DMS79 treated with DMSO at 0.1 percent for 48 hours (cell line): ENCODE results near the gene FAAP20.
A peak's percentile ranks its signal among the peaks of the same experiment; 100 is the strongest.

ENCODE experiments used
- DNase-seq: peaks from one replicate; lab custom pipeline; 2025; lab: John Stamatoyannopoulos, UW

Gene FAAP20

DNA sequence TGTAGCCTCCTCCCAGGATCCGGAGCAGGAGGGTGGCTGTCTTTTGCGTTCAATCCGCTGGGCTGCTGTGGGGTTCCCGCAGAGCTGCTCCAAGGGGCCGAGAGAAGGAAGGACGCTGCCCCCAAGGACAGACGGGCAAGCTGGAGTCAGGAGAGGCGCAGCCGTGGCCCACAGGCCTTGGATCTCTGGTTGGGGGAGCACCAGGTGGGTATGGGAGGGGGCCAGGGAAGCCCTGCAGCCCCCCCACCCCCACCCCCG is 17.6 kb upstream of the FAAP20 start:
- DNase-seq, result no peak

DNA sequence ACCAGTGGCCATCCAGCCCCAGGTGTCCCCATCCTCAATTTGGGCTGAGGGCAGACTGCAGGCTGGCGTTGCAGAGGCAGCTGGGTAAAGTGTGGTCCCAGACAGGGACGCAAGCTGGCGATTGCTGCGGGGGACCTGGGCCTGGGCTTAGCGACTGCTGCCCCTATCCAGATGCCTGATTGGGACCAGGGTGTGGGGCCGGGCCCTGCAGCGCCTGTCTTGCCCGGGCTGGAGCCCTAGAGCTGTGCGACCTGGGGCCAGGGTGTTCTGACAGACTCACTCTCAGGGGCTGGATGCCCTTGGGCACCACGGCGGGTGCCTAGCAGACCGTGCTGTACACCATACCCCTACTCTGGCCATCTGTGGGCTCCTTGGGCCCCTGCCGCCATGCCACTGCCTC is 16.2 kb upstream of the FAAP20 start:
- DNase-seq, result no peak

DNA sequence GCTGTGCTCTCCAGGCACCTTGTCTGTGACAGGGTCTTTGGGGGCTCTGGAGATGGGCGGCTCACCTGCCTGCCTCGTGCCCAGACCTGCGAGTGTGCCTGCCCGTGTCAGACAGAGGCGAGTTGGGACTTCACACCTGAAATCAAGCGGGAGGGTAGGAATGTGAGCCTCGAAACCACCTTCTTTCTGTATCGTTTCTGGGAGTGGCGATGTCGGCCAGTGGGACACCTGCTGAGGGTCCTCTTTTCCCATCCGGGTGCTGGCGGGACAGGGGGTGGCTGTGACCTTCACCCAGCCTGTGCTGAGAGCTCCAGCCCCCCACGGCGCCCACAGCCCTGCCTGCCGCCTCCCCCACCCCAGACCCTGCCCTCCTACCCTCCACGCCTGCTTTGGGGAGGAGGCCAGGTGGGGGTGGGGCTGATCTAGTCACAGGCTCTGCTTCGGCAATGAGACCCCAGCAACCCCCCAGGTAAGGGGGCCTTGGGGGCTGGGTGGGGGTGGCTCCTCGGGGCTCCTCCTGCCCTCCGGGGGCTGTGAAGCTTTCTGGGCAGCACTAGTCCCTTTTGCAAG is 15.6 kb upstream of the FAAP20 start:
- DNase-seq, result no peak

DNA sequence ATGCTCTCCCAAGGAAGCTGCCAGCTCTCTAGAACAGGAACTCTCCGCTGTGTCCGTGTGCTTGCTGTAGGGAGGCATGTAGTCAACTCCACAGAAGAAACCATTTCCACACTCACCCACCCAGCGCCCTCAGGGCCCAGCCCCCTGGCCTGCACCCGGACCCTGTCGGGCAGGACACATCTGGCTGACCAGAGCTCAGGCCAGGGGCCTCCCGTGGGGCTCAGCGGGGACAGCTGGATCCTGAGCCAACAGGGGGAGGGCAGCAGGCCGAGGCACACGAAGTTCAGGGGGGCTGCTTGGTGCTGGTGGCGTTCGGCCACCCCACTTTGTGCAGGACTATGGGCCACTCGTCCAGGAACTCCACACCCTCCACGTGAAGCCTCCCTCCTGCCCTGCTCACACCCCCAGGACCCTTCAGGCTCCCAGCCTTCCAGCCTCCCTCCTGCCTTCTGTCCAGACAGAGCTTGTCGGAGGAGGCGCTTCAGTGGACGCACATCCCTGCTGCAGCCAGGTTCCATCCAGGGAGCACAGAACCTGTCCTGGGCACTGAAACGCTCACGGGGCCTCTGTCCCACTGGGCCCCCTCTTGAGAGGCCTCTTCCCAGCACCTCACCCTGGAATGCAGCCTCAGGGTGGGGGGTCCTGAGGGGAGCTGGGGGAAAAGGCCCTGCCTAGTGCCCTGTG is 15.0 kb upstream of the FAAP20 start:
- DNase-seq, result no peak

DNA sequence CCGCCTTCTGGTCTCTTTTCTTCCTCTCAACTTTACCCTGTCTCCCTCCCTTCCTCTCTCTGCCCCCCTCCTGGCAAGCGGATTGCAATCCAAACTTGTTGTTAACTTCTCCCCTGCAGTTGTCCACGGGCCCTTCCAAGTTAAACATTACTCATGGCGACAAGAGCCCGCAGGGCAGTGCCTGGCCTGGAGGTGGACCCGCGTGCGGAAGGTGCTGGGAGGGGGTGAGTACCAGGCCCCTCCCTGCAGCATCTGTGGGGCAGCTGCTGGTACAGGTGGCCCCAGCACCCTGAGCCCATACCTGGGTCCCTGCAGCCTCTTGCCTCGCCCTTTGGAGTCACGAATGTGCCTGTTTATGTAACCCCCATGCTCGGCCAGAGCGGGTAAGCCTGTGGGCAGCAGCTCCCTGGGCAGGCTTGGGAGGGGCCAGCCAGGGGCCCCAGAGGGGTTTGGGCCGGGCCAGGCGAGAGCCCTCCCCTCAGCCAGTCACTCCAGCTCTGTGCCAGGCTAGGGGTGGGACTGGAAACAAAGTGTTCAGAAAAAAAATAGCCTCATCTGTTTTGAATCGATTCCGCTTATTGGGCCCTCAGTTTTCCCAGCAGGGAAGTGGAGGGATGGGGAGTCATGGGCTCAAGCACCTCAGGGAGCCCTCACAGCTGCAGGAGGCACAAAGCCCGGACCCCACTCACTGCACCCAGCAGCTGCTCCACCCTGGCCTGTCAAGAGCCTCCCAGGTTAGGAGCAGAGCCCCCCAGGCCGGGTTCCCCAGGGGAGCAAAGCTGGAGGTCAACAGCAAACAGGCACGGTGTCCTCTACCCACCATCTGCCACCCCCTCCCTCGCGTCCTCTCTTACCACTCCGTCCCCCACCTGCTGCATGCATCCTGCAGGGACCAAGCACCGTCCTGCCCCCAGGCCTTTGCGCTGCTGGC is 14.0 kb upstream of the FAAP20 start:
- DNase-seq, result no peak

DNA sequence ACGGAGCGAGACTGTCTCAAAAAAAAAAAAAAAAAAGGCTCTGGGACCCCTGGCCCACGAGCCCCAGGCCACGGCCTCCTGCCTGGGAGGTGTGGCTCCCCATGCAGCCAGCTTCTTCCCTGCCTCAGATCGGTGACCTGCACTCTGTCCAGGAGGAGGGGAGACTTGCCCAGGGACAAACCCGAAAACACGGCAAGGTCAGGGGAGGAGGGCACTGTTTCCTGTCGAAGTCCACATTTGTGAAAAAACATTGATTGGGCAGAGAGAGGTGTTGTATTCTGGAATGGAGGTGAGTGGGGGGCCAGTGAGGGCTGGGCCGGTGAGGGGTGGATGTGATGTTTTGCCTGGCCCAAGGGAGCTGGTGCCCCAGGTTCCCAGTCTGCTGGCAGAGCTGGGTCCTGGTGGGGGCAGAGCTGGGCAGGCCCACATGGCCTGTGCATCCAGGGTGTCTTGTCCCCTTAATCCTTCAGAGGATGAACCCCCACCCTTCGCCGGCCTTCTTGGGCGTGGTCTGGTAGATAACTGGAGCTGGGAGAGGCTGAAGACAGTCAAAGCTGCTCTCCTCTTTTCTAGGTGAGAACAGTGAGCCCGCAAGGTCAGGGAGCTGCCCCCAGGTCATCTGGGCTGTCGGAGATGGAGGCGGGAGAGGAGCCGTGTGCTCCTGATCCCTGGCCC is 12.4 kb upstream of the FAAP20 start:
- no peak for DNase-seq

DNA sequence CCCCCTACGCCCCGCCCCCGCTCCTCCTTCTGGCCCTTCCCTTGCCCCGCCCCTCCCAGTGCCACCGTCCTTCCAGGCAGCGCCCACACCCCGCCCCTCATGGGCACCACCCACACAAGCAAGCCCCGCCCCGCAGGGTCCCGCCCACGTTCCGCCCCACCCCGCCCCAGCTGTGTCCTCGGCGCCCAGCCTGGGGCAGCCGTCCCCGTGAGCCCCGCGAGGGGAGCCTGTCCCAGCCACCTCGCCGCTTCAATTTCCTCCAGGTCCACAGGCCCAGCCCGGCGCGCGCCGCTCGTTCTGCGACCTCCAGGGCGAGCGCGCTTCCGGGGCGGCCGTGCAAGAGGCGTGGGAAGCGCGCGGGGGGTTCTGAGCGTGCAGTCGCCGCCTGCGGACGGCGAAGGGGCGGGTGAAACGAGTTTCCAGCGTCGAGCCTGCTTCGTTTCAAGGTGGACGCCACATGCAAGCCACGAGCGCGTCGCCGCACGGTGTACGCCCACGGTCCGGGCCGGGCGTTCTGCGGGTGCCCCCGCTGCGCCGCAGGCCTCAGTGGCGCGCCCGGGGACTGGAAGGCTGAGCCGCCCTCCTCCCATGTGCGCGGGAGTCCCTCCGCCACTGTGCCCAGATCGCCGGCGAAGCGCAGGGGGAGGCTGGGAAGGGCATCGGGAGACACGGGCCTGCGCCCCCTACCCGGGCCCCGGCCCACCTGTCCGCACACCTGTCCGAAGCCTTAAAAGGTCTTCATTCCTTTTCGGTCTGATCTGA is 10.8 kb upstream of the FAAP20 start:
- DNase-seq, result peak; percentile 13

DNA sequence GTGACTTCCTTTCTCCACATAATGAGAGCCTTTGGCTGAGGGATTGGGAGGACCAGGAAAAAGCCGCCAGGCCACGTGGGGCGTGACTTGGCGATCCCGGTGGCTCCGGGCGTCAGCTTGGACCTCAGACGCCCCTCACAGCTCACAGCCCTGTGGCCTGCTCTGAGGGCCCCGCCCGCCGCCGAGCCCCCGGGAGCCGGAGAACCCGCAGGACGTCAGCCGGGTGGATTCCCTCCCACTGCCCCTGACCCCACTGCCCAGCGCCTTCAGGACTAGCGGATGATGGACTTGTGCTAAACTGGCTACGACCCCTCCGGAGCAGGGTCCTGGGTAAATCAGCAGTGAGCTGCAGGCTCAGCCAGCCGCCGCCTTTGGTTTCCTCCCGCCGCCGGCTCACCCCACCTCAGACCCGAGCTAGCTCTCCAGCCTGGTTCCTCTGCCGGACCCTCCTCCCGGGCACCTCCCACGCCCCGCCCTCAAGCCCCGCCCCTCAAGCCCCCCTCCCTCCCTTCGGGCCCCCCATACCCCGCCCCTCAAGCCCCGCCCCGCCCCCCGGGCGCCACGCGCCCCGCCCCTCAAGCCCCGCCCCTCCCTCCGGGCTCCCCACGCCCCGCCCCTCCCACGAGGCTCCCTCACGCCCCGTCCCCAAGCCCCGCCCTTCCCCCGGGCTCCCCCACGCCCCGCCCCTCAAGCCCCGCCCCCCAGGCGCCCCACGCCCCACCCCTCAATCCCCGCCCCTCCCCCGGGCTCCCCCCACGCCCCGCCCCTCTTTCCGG is 10.0 kb upstream of the FAAP20 start:
- peak; percentile 20 for DNase-seq

DNA sequence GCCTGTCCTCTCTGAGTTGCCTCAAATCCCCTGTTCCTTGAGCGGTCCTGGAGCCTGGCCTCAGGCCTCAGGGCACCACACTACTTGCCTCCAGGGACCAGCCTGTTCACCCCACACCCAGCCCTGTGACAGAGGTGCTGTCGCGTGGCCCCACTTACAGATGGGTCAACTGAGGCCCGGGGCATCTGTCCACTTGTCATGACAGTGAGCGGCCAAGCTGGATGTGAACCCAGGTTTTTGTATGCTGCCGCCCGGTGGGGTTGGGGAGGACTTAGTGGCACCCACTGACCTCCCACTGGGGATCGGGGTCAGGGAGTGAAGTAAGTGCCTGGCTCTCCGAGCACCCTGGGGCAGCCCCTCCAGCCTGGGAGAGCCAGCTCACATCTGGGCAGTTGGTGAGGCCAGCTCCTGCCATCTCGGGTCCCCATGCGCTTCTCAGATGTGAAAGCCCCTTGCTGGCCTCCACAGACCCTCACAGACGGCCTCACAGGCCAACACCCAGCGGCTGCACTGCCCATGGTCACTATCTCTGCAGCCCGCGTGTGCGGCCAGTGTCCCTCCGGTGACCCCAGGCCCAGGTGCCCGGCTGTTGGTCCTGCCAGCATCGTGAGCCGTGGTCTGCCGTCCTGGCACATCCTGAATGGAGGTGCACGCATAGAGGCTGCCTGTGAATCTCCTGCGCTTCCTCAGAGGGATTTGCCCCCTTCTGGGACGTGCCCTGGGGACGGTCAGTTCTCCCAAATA is 9.3 kb upstream of the FAAP20 start:
- no peak for DNase-seq

DNA sequence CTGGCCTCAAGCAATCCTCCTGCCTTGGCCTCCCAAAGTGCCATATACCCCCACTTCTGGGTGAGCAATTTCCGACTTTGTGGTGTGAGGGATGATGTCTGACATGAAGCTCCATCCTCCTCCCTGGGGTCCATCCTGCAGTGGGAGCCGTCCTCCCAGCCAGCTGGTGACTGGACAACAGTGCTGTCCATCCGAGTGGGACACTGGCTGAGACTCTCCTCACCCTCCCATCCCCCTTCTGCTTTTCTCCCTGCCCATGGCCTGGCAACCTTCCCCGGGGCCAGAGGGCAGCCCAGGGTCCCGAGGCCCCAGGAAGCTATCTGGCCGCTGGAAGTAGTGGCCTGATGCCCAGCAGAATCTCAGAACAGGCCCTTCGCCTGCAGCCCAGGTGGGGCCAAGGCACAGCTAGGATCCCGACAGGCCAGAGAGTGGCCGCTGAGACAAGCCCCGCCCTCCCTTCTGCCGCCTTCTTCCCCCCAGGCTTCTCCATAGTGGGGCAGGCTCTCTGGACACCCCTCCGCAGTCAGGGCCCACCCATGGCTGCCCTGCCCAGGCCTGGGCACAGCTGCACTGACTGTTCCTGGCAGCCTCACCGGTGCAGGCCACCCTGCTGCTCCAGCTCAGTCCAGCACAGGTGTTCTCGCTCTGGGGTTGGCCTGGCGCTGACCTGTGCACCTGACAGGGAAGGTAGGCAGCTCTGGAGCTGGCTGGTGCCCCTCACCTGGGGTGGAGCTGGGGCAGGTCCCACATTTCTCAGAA is 8.4 kb upstream of the FAAP20 start:
- no peak for DNase-seq

DNA sequence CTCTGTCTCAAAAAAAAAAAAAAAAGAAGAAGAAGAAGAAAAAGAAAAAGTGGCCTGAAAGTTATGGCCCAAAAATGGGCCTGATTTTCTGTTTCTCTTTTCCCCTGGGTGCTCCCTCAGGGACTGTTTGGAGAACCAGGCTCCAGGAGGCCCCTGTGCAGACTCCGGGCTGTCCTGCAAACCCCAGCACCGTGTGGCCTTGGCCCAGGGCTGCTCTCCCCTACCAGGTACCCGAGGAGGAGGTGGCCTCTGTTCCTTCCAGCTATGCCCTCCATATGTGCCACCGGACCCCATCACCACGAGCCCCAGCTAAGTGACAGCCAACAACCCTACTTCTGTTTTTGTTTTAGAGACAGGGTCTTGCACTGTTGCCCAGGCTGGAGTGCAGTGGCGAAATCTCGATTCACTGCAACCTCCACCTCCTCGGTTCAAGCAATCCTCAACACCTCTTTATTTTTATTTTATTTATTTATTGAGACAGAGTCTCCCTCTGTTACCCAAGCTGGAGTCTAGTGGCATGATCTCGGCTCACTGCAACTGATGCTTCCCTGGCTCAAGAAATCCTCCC is 7.5 kb upstream of the FAAP20 start:
- no peak for DNase-seq

DNA sequence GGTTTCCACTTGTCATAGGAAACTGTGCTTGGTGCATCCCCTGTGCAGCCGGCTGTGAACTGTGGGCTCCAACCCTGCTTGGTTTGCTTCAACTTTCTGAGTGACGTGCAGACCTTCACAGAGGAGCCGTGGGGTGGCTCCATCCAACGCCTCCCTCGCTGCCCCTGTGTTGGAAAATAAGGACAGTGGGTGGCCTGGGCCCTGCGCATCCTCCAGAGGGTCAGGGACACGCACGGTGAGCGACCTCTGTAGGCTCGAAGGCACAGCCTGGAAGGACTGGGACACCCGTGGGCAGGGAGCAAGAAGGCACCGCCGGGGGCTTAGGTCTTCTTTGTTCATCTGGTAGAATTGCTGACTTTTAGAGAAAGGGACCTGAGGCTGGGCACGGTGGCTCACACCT is 6.5 kb upstream of the FAAP20 start:
- no peak for DNase-seq

DNA sequence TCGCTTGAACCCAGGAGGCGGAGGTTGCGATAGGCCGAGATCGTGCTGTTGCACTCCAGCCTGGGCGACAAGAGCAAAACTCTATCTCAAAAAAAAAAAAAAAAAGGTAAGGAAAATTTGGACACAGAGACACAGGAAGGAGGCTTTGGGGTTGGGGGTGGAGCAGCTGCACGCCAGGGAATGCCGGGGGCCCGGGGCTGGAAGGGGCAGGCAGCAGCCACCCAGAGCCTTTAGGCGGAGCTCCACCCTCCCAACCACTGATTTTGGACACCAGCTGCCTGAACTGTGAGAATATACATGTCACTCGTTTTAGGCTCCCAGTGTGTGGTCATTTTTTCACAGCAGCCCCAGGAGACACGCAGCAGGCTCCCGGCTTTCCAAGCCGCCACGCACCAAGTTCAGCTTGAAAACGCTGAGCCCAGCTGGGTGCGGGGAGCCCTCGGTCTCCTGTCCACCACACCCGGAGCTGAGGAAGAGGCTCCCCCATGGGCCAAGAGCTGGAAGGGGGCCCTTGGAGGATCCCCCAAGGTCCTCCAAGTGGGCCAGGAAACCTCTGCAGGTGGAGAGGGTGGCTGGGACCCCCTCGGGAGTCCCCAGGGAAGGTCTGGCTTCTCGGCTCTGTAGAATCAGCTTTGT is 5.9 kb upstream of the FAAP20 start:
- DNase-seq, result no peak

DNA sequence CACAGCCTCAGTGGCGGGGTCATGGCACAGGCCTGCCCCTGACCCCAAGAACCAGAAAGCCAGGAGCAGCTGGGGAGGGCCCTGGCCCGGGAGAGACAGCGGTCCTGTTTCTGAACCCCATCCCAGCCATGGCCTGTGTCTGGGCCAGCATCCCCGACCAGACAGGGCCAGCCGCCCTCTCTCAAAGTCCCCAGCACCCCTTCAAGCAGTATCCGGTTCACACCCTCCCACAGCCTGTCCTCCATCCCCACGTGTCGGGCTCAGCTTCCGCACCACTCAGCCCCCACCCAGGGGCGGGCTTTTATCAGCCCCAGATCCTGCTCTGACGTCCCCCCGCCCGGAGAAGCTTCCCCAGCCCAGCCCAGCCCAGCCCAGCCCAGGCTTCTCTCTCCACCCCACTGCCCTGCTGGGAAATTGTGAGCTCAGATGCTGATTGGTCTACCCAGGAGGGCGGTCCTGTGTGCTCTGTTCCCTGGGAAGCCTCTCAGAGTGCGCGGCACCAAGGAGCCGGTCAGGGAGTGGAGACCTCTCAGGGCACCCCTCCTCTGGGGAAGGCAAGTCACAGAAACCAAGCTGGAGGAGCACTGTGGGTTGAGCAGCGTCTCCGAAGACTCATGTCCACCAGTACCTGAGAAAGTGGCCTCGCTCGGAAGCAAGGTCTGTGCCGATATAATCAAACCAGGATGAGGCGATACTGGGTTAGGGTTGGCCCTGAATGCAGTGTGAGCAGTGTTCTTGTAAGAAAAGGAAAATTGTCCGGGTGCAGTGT is 4.7 kb upstream of the FAAP20 start:
- DNase-seq, result no peak

DNA sequence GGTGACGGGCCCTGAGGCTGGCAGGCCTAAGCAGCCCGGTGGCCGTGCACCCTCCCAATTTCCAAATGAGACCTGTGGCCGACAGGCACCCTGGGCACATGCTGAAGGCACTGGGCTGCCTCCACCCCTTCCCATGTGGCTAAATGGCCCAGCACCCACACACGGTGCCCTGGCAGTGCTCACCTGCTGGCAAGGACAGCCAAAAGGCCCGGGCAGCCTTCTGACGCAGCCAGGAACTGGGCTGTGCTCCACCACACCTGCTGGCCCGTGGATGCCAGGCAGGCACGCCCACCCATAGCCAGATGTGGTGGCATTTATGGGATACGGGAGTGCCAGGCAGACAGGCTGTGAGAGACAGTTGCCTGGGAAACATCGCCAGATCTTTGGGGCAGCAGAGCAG is 4.0 kb upstream of the FAAP20 start:
- DNase-seq, result no peak

DNA sequence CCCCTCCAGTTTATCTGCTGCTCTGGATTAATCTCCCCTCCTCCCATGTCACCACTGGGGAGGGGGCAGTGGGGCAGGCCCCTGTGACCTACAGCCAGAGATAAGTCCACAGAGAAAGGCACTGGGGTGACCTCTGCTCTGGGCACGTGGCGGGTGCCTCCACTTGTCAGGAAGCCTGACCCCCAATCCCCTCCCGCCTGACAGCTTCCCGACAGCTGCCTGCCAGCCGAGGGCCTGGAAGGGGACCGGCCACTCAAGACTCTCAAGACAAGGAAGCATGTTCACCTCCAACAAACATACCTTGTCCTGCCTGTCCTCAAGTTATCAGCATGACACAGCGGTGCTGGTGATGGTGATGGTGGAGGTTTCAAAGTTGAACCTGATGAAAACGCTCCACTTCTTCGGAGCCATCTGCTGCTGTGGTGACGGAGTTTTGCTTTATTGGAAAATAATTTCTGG is 3.2 kb upstream of the FAAP20 start:
- DNase-seq, result no peak

DNA sequence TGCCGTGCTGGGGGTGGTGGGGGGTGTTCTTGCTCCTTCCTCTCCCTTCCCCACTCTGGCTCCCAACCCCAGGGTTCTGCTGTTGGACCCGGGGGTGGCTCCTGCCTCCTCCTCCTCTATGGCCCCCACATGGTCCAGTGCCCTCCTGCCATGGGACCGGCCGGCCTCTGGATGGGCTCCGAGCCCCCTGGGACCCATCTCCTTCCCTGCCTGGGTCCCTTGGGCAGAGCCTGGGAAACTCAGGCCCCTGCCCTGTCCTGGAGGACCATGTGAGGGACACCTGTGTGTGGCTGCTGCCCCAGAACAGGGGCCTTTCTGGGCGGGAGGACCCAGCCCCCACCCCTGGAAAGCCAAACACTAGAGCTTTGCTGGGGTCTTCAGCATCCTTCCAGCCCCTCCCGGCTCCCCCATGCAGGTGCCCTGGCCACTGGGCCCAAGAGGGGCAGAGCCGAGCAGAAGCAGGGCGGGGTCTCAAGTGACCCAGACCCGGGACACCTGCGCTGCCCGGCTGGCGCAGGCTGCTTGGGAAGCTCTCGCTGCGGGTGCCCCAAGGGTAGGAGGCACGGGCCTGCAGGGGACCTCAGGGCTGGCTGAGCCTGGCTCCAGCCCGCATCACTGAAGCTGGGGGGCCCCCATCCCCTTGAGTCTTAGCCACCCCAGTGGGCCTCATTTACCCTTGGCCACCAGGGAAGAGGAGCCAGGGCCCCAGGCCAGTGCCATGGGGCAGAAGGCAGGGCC is 2.5 kb upstream of the FAAP20 start:
- no peak for DNase-seq
